GM19099 (cell line): ENCODE measurements around the gene PRKN.

Experiments
- POLR2A ChIP-seq: IDR thresholded peaks from 3 replicates; pipeline ENCODE4 v1.6.1; 2011; ENCODE audit warnings: low read depth; ENCODE audit not compliant: insufficient read length; ENCODE audit errors: extremely low read depth

The PRKN gene

DNA sequence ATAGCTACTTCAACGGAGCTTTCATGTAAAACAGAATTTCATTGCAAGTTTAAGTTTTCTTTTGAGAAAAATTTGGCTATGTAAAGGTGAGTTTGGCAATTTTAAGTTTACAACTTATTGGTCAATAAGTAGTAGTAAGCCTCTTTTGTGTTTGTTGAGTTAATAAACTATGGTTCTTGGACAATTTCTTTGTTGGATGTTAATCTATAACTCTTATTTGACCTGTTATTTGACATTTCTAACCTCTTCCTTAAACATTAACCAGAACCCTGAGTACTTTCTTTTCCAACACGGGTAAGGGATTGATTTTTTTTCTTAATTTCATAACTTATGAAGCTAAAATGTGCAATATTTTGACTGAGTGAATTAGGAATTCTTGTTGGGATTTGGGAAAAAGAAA is 354.4 kb downstream of the PRKN start:
- TF ChIP-seq POLR2A, result no peak

DNA sequence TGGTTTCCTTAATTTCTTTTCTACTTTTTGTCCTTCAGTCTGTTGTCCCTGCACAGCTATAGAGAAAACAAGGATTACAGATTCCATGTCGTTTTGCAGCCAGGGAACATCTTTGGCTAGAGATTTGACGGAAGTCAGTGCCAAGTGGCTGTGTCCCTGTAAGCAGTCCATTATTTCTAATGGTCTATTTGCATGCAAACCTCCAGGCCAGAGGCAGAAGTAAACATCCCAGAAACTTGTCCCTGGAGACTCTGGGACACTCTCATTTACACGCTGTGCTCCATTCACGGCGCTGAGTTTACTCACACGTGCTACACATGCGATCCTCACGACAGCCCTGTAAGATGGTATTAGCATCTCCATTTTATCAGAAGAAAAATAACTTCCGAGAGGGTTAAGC is 355.5 kb downstream of the PRKN start:
- no peak for TF ChIP-seq POLR2A

- no peak for TF ChIP-seq POLR2A
These were observed 356.4 kb downstream of the PRKN start for GRCh38 chr6:162371121-162371520.

- TF ChIP-seq POLR2A, result no peak
These were observed 358.5 kb downstream of the PRKN start for GRCh38 chr6:162369091-162369490.

DNA sequence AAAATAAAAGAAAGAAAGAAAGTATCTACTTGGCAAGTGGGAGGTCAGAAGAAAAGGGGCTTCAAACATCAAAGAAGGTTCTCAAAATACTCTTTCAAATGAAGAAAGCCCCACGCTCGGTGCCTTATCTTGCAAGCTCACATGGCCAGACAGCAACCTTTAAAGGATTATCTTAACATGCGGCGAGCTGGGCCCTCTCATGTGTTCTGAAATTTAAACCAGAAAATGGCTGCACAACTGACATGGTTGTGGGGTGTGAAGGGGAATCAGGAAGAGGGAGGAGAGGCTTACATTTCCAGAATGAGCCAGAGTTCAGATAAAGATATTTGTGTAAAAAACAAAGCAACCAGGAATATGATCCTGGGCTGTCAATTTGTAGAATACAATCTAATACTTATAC is 363.1 kb downstream of the PRKN start:
- TF ChIP-seq POLR2A, result no peak

- TF ChIP-seq POLR2A, result no peak
These were observed 363.8 kb downstream of the PRKN start for GRCh38 chr6:162363757-162364156.

DNA sequence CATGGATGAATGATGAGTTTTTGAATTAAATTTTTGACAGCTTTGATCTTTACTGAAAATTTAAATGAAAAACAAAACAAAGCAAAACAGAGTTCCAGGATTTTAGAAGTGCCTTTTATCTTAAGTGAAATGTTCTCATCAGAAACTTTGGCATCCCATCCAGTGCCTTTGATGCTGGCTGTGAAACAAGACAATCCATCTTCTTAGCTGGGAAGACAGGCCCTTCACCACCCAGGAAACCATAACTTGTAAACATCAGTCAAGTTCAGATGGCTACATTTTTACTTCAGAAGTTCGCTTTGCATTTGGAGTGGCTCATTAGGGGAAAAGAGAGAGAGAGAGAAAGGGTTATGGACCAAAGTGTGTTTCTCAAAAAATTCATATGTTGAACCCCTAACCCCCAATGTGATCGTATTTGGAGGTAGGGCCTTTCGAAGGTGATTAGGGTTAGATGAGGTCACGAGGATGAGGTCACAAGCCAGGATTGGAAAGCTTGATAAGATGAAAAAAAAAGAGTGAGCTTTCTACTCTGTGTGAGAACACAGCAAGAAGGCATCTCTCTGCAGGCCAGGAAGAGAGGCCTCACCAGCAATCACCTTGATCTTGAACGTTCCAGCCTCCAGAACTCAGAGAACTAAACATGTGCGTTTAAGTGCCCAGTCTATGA is 366.5 kb downstream of the PRKN start:
- TF ChIP-seq POLR2A, result no peak

DNA sequence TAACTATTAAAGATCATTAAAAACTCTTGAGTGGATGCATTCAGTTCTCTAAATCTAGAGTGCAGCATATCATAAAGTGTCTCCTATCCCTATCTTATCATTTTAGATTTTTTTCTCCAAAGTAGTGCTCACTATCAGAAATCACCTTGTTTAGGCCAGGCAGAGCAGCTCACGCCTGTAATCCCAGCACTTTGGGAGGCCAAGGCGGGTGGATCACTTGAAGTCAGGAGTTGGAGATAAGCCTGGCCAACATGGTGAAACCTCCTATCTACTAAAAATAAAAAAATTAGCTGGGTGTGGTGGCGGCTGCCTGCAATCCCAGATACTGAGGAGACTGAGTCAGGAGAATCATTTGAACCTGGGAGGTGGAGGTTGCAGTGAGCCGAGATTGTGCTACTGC is 368.9 kb downstream of the PRKN start:
- no peak for TF ChIP-seq POLR2A

GRCh38 chr6:162345051-162345511 is 382.5 kb downstream of the PRKN start:
- no peak for TF ChIP-seq POLR2A

DNA sequence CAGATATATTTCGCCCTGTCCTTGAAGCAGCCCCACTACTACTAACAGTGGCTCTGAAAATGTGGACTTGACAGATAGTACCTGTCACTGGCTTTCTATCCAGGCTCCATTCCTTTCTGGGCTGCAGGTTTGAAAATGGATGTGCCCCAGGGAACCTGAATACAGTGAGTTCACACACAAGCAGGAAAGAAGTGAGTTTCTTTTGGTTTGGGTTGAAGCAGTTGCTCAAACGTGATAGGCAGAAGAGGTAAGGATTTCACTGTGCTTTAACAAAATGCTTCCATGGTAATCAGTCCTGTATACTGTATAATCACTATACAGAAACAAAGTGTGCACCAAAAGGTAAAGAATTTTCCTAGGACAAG is 382.9 kb downstream of the PRKN start:
- TF ChIP-seq POLR2A, result no peak

DNA sequence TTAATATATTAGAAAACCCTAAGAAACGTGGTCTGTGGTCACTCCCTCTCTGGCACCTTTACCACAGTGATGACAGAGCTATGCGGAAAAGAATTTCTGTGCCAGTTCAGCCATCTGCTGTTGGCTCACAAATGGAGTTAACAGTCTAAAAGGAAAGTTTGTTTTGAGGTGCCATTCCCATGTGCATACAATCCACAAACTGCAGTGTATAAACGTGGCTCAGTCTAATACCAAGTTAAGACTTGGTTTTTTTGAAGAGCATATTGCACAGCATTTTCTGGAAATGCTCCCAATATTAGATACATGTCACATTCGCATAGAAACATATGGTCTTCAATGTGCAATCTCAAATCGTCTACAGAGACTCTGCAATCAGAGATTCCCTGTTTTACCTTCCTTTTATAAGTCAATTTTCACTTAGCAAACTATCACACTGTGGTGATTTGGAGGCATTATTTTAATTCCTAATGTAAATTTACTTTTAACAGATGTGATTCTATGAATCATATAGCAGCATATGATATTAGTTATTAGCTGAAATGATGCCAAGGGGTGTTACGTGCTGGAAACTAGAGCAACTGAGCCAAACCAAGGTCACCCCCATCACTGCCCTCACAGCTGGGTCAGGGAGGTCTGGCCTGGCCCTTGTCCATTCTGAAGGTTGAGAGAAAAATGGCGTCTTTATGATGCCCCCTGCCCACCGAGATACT is 383.5 kb downstream of the PRKN start:
- no peak for TF ChIP-seq POLR2A

- no peak for TF ChIP-seq POLR2A
These were observed 384.2 kb downstream of the PRKN start for GRCh38 chr6:162343198-162343935.

- no peak for TF ChIP-seq POLR2A
These were observed 390.2 kb downstream of the PRKN start for GRCh38 chr6:162337412-162337811.

DNA sequence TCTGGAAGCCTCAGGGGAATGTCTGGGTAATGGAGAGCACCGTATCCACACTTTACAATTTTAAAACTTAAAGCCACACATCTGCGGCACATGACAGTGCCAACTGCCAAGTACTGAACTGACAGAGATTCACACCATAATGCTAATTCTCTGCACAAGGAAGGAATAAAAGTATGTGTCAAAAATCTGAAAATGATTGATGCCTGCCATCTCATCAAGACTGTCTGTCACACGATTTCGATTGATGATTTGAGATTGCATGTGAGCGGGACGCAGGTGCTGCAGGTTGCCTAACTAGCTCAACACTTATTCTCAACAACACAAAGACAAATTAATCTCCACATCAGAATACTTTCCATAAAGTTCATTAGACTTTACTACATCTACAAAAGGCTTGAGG is 391.2 kb downstream of the PRKN start:
- no peak for TF ChIP-seq POLR2A

DNA sequence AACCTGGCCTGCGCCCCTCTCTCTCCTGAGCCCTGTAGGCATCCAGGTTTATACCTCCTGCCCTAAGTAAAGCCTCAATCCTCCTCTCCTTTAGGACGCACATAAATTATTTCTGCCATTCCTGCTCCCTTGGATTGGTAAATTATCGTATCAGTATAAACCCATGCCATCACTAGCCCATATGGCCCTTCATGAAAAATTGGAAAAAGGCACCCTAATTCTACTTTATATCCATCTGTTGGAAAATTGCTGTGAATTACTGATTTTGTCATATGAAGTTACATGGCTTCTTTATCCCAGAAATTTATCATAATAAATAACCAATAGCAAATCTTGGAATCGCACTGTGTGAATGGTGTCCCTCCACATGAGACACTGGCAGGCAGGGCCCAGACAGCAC is 395.2 kb downstream of the PRKN start:
- no peak for TF ChIP-seq POLR2A

DNA sequence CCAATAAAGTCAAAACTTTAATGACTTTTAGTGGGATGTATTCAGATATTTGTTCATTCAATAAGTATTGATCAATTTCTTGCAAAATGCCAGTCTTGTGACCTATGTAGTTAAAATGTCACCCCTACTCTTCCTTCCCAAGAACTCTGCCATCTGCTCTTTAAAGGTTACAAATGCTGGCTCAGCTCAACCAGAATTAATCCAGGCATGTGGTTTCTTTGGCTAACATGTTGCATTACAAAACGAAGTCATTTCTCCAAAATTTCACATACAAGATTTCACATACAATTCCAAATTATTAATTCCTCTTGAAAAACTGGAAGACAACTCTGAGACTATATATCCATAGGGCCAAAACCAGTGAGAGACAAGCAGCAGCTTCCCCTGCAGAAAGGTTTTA is 395.7 kb downstream of the PRKN start:
- TF ChIP-seq POLR2A, result no peak
